Smooth muscle cell (in vitro differentiated cells): ENCODE data around the gene STT3A. TPM values are rescaled to one million over a fixed set of nuclear protein-coding genes. Genes with fewer than 3 reads are reported as not detected.

ENCODE experiments used
- DNase-seq: peaks from one replicate; lab custom pipeline; 2025; ENCODE audit not compliant: unreplicated experiment; lab: John Stamatoyannopoulos, UW
- H2AFZ ChIP-seq: fragments of 200-600 bp; sonication (generic); 2 replicates; pipeline ENCODE4 v1.6.0; 2016; ENCODE audit warnings: antibody characterized with exemption, low read depth, mild to moderate bottlenecking
- H3F3A ChIP-seq: fragments of 200-600 bp; sonication (generic); 2 replicates; pipeline ENCODE4 v1.6.0; 2017; ENCODE audit warnings: antibody characterized with exemption, low read depth
- H3K27ac ChIP-seq: fragments of 200-600 bp; sonication (generic); 2 replicates; pipeline ENCODE4 v1.5.1; 2016; ENCODE audit warnings: low read depth, mild to moderate bottlenecking
- H3K27me3 ChIP-seq: fragments of 200-600 bp; sonication (generic); 2 replicates; pipeline ENCODE4 v1.6.1; 2016; ENCODE audit warnings: low read depth, mild to moderate bottlenecking
- H3K36me3 ChIP-seq: fragments of 200-600 bp; sonication (generic); 2 replicates; pipeline ENCODE4 v1.5.1; 2016; ENCODE audit warnings: low read depth
- H3K4me1 ChIP-seq: fragments of 200-600 bp; sonication (generic); 2 replicates; pipeline ENCODE4 v1.5.1; 2016; ENCODE audit warnings: low read depth
- H3K4me2 ChIP-seq: fragments of 200-600 bp; sonication (generic); 2 replicates; pipeline ENCODE4 v1.6.0; 2016; ENCODE audit warnings: mild to moderate bottlenecking
- H3K4me3 ChIP-seq: fragments of 200-600 bp; sonication (generic); 2 replicates; pipeline ENCODE4 v1.5.1; 2016; ENCODE audit warnings: mild to moderate bottlenecking
- H3K79me2 ChIP-seq: fragments of 200-600 bp; sonication (generic); 2 replicates; pipeline ENCODE4 v1.6.0; 2016; ENCODE audit warnings: low read depth, mild to moderate bottlenecking
- H3K9ac ChIP-seq: fragments of 200-600 bp; sonication (generic); 2 replicates; pipeline ENCODE4 v1.6.0; 2016; ENCODE audit warnings: low read depth
- H3K9me3 ChIP-seq: fragments of 200-600 bp; sonication (generic); replicated peaks from 2 replicates; pipeline ENCODE4 v1.5.1; 2016; ENCODE audit warnings: low read depth
- H4K20me1 ChIP-seq: fragments of 200-600 bp; sonication (generic); 2 replicates; pipeline ENCODE4 v1.6.0; 2016; ENCODE audit warnings: low read depth
- WGBS: methylation state at CpG from one replicate; pipeline ENCODE4 v1.1.7; 2016; ENCODE audit warnings: low lambda C conversion rate; 5-methylcytosine and 5-hydroxymethylcytosine counted together
- polyA plus RNA-seq: library from polyadenylated mRNA; unstranded; fragments of >200 nt; fragmentation: Nextera tagmentation; extraction: Ambion mirVana; gene quantifications from 2 replicates; pipeline ENCODE4 v1.2.1, GENCODE V29; 2016
- total RNA-seq: library from RNA; depleted of rRNA; stranded (reverse); fragments of >200 nt; gene quantifications from 2 replicates; pipeline ENCODE4 v1.2.3, GENCODE V29; 2014
- TF ChIP-seq, protein P1 (sequence below): fragments of 200-600 bp; sonication (generic); IDR thresholded peaks from 2 replicates; pipeline ENCODE4 v1.5.1; 2017; ENCODE audit warnings: borderline replicate concordance, mild to moderate bottlenecking, antibody characterized with exemption; ENCODE audit not compliant: insufficient read depth, poor library complexity, severe bottlenecking

STT3A gene
- total and polyA plus RNA-seq, 2 experiments from 2014 or later = 216 to 241 TPM

DNA sequence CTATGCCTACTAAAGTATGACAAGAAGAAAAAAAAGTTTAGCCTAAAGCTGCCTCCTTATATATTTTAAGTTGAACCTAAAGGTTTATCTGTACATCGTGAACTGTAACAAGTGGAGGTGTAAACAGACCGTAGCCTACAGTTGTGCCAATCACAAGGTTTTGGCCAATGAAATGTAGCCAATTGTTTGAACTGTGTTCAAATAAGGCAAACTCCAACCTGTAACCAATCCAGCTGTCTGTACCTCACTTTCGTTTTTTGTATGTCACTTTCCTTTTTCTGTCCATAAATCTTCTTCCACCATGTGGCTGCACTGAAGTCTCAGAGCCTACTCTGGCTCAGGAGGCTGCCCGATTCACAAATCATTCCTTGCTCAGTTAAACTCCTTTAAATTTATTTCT, 30.2 kb upstream of the STT3A start:
- Histone ChIP-seq H3K9ac (no peak overlapping the region), H3K79me2 (no peaks in the 10 kb centered on the region), H3K9me3 (no peaks in the 10 kb centered on the region), H3K27me3 (no peaks in the 10 kb centered on the region), H4K20me1 (no peaks in the 10 kb centered on the region), H3F3A (no peaks in the 10 kb centered on the region), H3K4me1 (no peaks in the 10 kb centered on the region), H3K4me3 (no peak overlapping the region), H3K4me2 (no peak overlapping the region), H2AFZ (no peak overlapping the region), H3K27ac (no peak overlapping the region), H3K36me3 (no peaks in the 10 kb centered on the region)
- WGBS = 92% methylated on average over 4 of the region's 4 CpGs
- TF ChIP-seq, protein P1, sequence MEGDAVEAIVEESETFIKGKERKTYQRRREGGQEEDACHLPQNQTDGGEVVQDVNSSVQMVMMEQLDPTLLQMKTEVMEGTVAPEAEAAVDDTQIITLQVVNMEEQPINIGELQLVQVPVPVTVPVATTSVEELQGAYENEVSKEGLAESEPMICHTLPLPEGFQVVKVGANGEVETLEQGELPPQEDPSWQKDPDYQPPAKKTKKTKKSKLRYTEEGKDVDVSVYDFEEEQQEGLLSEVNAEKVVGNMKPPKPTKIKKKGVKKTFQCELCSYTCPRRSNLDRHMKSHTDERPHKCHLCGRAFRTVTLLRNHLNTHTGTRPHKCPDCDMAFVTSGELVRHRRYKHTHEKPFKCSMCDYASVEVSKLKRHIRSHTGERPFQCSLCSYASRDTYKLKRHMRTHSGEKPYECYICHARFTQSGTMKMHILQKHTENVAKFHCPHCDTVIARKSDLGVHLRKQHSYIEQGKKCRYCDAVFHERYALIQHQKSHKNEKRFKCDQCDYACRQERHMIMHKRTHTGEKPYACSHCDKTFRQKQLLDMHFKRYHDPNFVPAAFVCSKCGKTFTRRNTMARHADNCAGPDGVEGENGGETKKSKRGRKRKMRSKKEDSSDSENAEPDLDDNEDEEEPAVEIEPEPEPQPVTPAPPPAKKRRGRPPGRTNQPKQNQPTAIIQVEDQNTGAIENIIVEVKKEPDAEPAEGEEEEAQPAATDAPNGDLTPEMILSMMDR = no peak
- no peak for DNase-seq

DNA sequence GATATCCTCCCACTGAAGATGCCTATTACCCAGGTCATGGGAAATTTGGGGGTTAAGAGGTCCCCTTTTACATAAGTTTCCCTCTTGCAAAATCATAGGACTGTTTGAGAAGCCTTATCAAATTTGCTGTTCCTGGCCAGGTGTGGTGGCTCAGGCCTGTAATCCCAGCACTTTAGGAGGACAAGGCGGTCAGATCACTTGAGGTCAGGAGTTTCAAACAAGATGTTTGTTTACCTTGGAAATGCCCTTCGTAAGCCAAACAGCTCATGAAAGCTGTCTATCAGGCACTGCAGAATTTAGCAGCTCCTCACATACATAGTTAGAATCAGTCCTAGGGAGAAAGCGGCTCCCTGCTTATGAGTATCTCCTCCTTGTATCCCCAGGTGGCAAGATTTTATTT, 28.3 kb upstream of the STT3A start:
- H3K9me3 ChIP-seq = no peaks in the 10 kb centered on the region
- H3F3A ChIP-seq = no peaks in the 10 kb centered on the region
- WGBS = 93% methylated on average over 3 of the region's 3 CpGs
- TF ChIP-seq, protein P1 = no peak
- no peaks in the 10 kb centered on the region for H3K36me3 ChIP-seq
- H4K20me1 ChIP-seq = no peaks in the 10 kb centered on the region
- H3K4me1 ChIP-seq = no peaks in the 10 kb centered on the region
- H3K4me2 ChIP-seq = no peak overlapping the region
- H3K4me3 ChIP-seq = no peak overlapping the region
- H3K27ac ChIP-seq = no peak overlapping the region
- no peak overlapping the region for H3K9ac ChIP-seq
- no peaks in the 10 kb centered on the region for H3K27me3 ChIP-seq
- DNase-seq = no peak
- peaks cover under 1% of the 10 kb centered on the region for H3K79me2 ChIP-seq
- no peak overlapping the region for H2AFZ ChIP-seq

DNA sequence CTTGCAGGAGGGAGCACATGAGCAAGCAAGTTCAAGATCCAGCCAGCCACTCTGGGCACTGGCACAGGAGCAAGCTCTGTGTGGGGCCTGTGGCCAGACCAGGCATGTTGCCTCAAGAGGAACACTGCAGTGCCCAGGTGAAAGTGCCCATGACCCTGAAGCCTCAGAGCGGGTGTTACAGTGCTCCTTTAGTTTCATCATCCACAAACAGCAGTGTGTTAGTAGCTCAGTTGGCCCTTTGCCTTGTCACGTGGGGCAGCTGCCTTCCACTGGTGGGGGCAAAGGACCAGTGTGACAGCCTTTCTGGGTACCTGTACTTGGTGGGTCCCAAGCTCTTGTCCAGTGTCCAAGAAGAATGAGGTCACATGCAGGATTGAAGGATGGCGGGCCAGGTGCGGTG, 26.4 kb upstream of the STT3A start:
- Histone ChIP-seq H3K27me3 (no peaks in the 10 kb centered on the region), H3K9me3 (no peaks in the 10 kb centered on the region), H3K36me3 (no peaks in the 10 kb centered on the region), H3K27ac (no peak overlapping the region), H2AFZ (no peak overlapping the region), H3K79me2 (peaks cover 19% of the 10 kb centered on the region), H3K4me3 (no peak overlapping the region), H3K4me2 (no peak overlapping the region), H4K20me1 (no peaks in the 10 kb centered on the region), H3K9ac (no peak overlapping the region), H3F3A (no peaks in the 10 kb centered on the region), H3K4me1 (peaks cover 12% of the 10 kb centered on the region)
- no peak for DNase-seq
- TF ChIP-seq, protein P1 = no peak
- 92% methylated on average over 4 of the region's 4 CpGs for WGBS
